OCI-M2 (cell line): Measurements from ENCODE around the gene DCST1.

Source experiments
- DNase-seq: peaks from one replicate; lab custom pipeline; 2025; ENCODE audit not compliant: unreplicated experiment; lab: John Stamatoyannopoulos, UW

The DCST1 gene

GRCh38 chr1:155030899-155031298, 2.7 kb upstream of the DCST1 start:
- DNase-seq = no peak

GRCh38 chr1:155032886-155033285, 738 bp upstream of the DCST1 start:
- no peak for DNase-seq

- no peak for DNase-seq
Observed at GRCh38 chr1:155034318-155035208, 939 bp downstream of the DCST1 start.

- DNase-seq = no peak
Observed at GRCh38 chr1:155035936-155036335, 2.3 kb downstream of the DCST1 start.

- no peak for DNase-seq
Observed at GRCh38 chr1:155037043-155037442, 3.4 kb downstream of the DCST1 start.

- DNase-seq = no peak
Observed at GRCh38 chr1:155037851-155038441, 4.3 kb downstream of the DCST1 start.

GRCh38 chr1:155038602-155039307, 5.1 kb downstream of the DCST1 start:
- DNase-seq = no peak

GRCh38 chr1:155039308-155039669, 5.7 kb downstream of the DCST1 start:
- no peak for DNase-seq

- DNase-seq = no peak
Observed at GRCh38 chr1:155040358-155041093, 6.9 kb downstream of the DCST1 start.

- no peak for DNase-seq
Observed at GRCh38 chr1:155042789-155043188, 9.2 kb downstream of the DCST1 start.

- DNase-seq = no peak
Observed at GRCh38 chr1:155043301-155043702, 9.7 kb downstream of the DCST1 start.

GRCh38 chr1:155043793-155044192, 10.2 kb downstream of the DCST1 start:
- no peak for DNase-seq

- no peak for DNase-seq
Observed at GRCh38 chr1:155044365-155044764, 10.7 kb downstream of the DCST1 start.

GRCh38 chr1:155044812-155045657, 11.4 kb downstream of the DCST1 start:
- peak; percentile 26 for DNase-seq

GRCh38 chr1:155048449-155049334, 15.1 kb downstream of the DCST1 start:
- no peak for DNase-seq

- DNase-seq = no peak
Observed at GRCh38 chr1:155049651-155050559, 16.3 kb downstream of the DCST1 start.

GRCh38 chr1:155050560-155051341, 17.1 kb downstream of the DCST1 start, which contains the start of gene ADAM15:
Gene ADAM15 (plus strand): TSS chr1:155051316. CDS start chr1:155051387, 71 bp downstream.
- DNase-seq = no peak
